Endometrium (tissue), 2 donors: ENCODE results near the gene POLR1A.

Experiments used
- FAIRE-seq: peaks from 2 replicates; lab custom pipeline; 2012; peaks lifted over from hg19 to GRCh38; lab: Jason Lieb, UNC
- donor health status: control.
- donor health status: control.

The POLR1A gene

DNA sequence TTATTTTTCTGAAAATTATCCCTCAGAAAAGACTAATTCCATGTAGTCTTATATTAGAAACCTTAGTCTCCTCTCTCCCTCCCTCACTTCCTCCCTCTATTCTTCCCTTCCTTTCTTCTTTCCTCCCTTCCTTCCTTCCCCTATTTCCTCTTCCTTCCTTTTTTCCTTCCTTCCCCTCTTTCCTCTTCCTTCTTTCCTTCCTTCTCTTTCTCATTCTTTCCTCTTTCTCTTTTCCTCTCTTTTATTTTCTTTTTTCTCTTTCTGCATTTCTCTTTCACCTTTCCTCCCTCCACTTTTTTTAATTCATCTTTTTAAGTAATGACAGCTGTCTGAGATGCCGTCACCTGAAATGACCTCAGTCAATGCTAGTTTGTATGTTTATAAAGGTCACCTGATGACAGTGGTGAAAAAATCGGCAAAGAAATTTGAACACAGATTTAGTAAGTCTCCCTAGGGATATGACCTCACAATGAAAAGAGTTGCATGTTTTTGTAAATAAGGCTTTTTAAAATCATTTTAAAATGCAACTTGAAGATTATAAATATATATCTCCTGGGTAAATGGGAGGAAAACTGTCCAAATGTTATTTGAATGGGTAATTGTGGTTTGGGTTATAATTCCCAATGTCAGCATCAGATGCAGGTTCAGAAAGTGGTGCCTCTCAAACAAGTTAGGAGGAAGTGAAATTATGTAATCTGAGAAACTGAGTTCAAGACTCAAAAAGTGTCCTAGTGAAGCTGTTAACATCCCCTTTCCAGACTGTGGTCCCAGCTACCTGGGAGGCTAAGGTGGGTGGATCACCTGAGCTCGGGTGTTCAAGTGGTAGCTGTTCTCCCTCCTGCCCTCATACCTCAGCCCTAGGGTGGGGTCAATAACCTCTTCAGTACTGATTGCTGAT lies 126.6 kb downstream of the POLR1A start:
- FAIRE-seq: no peak

DNA sequence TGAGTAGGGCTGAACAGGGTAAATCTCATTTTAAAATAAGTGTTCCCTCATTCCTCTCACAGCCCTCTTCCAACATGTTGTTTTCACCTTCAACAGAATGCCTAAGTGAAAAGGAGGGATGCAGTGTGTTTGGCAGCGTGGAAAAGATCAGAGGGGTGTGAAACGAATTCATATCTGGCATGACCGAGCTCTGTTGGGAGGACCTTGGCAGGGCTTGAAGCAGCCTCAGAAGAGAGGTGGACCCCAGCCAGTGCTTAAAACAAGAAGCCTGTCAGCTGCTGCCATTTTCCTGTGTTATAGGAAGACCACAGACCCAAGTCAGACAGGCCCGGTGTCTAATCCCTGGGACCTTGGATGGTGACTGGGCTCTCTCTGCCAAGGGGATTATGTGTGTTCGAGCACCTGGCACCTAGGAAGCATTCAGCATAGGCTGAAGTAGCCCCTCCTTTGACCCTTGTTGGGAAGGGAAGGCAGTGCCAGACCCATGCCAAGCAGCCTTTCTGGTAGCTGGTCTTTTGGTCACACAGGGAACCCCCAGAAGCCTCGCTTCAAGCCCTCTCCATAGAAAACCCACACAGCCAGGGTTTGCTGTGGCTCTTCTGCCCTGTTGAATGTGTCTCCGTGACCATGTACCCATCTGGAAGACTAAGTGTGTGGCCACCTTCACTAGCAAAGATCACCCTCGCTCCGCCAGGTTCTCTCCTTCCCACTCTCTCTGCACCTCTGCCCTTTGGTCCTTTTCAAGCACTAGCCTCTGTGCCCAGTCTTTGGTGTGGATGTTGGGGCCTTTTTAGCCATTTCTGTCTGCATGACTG lies 129.4 kb downstream of the POLR1A start:
- no peak for FAIRE-seq

DNA sequence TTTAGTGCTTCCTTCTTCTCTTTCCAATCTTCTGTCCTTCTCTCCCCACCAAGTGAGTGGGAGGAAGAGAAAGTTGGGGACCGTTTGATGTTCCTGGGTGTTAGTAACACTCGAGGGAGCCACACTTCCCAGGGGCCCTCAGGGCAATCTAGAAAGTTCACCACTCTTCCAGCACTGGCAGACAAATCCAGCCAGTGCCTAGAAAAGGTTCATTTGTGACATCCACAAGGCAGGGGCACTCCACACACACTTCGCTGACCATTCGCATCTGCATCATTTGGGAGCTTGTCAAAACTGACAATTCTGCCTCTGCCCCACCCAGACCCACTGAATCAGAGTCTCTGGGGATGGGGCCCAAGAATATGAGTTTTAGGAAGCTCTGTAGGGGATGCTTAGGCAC lies 130.1 kb downstream of the POLR1A start:
- FAIRE-seq: no peak

DNA sequence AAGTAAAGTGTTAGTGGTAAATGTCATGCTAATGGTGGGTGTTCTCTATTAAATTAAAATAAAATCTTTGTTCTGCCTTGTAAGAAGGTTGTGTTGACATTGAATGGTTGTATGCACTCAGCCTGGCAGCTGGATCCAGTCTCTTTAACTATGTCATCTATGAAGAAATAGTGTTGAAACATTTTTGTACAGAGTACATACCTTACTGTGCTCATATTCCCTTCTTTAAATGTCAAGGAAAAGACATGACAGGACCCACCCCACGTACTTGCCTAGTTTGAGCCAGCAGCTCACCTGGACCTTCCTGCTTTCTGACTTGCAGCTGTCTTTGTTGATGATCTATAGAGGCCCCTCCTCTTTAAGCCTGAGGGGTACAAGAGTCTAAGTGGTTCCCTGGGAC lies 131.3 kb downstream of the POLR1A start:
- FAIRE-seq: no peak

DNA sequence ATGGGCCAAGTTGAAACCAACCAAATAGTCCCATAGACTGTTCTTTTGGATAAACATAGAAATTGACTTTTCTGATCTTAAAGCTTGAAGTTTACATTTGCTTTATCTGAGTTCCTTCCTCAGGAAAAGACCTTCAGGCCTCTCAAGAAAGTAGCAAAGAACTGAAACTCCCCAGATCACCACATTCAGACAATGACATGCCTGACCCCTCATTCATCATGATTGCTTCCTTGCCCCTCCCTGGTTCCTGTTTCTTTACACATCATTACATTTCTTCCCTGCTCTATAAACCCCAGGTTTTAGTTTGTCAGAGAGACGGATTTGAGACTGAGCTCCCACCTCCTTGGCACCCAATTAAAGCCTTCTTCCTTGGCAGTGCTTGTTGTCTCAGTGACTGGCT lies 133.3 kb downstream of the POLR1A start:
- FAIRE-seq: no peak

DNA sequence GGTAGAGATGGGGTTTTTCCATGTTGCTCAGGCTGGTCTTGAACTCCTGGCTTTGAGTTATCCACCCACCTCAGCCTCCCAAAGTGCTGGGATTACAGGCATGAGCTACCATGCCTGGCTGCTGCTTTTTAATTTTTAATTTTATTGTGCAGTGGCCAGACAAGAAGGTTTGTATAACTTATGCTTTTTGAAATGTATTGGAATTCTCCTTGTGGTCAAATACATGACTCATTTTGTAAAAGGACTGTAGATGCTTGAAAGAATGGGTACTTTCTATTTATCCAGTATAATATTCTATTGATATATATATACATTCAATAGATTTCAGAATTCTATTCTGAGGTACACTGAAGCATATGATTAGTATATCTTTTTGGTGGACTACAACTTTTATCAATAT lies 134.3 kb downstream of the POLR1A start:
- no peak for FAIRE-seq
